Loucy (cell line): ENCODE data around the gene TFPI2.

Experiments used
- H2AFZ ChIP-seq: fragments of 200-600 bp; sonication (generic); 2 replicates; pipeline ENCODE4 v1.6.0; 2016; ENCODE audit warnings: antibody characterized with exemption, mild to moderate bottlenecking, low read length, moderate library complexity
- H3F3A ChIP-seq: fragments of 200-600 bp; 2 replicates; pipeline ENCODE4 v1.6.0; 2016; ENCODE audit warnings: antibody characterized with exemption, low read depth, mild to moderate bottlenecking
- H3K27me3 ChIP-seq: fragments of 200-600 bp; sonication (generic); 2 replicates; pipeline ENCODE4 v1.6.1; 2014; ENCODE audit warnings: low read length, mild to moderate bottlenecking; ENCODE audit not compliant: insufficient read depth, poor library complexity, severe bottlenecking
- H3K36me3 ChIP-seq: fragments of 200-600 bp; sonication (generic); 2 replicates; pipeline ENCODE4 v1.6.1; 2016; ENCODE audit warnings: low read length; ENCODE audit not compliant: insufficient read depth
- H3K4me1 ChIP-seq: fragments of 200-600 bp; sonication (generic); 2 replicates; pipeline ENCODE4 v1.5.1; 2014; ENCODE audit warnings: low read length, mild to moderate bottlenecking; ENCODE audit not compliant: insufficient read depth, poor library complexity, severe bottlenecking
- H3K4me2 ChIP-seq: fragments of 200-600 bp; sonication (generic); 2 replicates; pipeline ENCODE4 v1.6.0; 2014; ENCODE audit warnings: antibody characterized with exemption, low read length, low read depth, mild to moderate bottlenecking; ENCODE audit not compliant: poor library complexity, severe bottlenecking
- H3K4me3 ChIP-seq: fragments of 200-600 bp; sonication (generic); 2 replicates; pipeline ENCODE4 v1.5.1; 2014; ENCODE audit warnings: low read length, mild to moderate bottlenecking, mixed read lengths; ENCODE audit not compliant: poor library complexity, severe bottlenecking
- H3K79me2 ChIP-seq: fragments of 200-600 bp; sonication (generic); 2 replicates; pipeline ENCODE4 v1.6.1; 2014; ENCODE audit warnings: low read length; ENCODE audit not compliant: insufficient read depth
- H3K9ac ChIP-seq: fragments of 200-600 bp; sonication (generic); 2 replicates; pipeline ENCODE4 v1.6.0; 2014; ENCODE audit warnings: mild to moderate bottlenecking, low read depth, low read length, moderate library complexity; ENCODE audit not compliant: poor library complexity, severe bottlenecking
- H3K9me2 ChIP-seq: fragments of 200-600 bp; sonication (generic); replicated peaks from 2 replicates; pipeline ENCODE4 v1.6.1; 2016; ENCODE audit warnings: low read depth, low read length, mixed read lengths
- H3K9me3 ChIP-seq: fragments of 200-600 bp; sonication (generic); 2 replicates; pipeline ENCODE4 v1.6.1; 2014; ENCODE audit warnings: mild to moderate bottlenecking, antibody characterized with exemption, low read length, low read depth; ENCODE audit not compliant: insufficient read depth
- H4K20me1 ChIP-seq: fragments of 200-600 bp; sonication (generic); 2 replicates; pipeline ENCODE4 v1.6.0; 2014; ENCODE audit warnings: antibody characterized with exemption, low read length, mild to moderate bottlenecking; ENCODE audit not compliant: insufficient read depth, poor library complexity, severe bottlenecking
- EZH2phosphoT487 ChIP-seq: fragments of 200-600 bp; IDR thresholded peaks from 2 replicates; pipeline ENCODE4 v1.6.1; 2018; ENCODE audit warnings: antibody characterized with exemption, mild to moderate bottlenecking, moderate library complexity, borderline replicate concordance
- TF ChIP-seq, protein P1 (sequence below): fragments of 200-600 bp; sonication (generic); conservative IDR thresholded peaks from 2 replicates; pipeline ENCODE4 v1.5.1; 2014; ENCODE audit warnings: mild to moderate bottlenecking, antibody characterized with exemption, low read length

TFPI2 gene

DNA sequence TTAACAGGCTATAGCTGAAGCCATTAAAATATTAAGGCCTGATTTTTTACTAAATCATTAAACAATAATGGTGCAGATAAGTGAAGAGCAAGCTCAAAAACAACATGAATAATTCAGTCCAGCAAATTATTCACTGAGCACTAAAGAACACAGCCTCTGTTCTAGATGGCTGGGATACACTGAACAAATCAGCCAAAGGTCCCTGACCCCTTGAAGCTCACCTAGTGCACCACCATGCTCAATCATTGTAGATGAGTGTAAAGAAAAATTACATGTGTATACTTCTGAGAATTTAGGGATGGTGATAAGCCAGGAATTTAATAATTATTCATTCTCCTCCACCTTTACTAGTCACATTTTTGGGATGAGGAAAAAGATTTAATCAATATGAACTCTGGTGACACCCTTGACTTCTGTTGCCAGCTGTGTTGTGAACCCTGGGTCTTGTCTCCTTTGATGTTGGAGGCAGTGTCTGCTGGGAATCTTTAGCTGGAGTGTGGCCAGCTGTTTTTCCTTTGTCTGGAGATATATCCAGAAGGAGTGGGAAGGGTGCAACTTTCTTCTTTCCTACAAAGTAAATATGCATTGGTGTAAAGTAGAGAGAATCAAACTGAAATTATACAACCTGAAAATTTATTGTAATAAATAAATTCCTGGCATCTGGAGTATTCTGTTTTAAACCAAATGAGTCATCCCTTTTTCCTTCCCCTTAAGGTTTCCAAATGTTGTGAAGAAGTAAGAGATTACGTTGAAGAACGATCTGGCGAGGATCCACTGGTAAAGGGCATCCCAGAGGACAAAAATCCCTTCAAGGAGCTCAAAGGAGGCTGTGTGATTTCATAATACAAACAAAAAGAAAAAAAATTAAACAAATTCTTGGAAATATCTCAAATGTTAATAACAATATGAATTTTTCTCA lies 19.8 kb upstream of the TFPI2 start:
- TF ChIP-seq EZH2phosphoT487 = no peak
- TF ChIP-seq, protein P1, sequence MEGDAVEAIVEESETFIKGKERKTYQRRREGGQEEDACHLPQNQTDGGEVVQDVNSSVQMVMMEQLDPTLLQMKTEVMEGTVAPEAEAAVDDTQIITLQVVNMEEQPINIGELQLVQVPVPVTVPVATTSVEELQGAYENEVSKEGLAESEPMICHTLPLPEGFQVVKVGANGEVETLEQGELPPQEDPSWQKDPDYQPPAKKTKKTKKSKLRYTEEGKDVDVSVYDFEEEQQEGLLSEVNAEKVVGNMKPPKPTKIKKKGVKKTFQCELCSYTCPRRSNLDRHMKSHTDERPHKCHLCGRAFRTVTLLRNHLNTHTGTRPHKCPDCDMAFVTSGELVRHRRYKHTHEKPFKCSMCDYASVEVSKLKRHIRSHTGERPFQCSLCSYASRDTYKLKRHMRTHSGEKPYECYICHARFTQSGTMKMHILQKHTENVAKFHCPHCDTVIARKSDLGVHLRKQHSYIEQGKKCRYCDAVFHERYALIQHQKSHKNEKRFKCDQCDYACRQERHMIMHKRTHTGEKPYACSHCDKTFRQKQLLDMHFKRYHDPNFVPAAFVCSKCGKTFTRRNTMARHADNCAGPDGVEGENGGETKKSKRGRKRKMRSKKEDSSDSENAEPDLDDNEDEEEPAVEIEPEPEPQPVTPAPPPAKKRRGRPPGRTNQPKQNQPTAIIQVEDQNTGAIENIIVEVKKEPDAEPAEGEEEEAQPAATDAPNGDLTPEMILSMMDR = no peak
- Histone ChIP-seq H3K4me1 (no peaks in the 10 kb centered on the region), H3K79me2 (no peaks in the 10 kb centered on the region), H3K4me2 (no peak overlapping the region), H3F3A (no peaks in the 10 kb centered on the region), H4K20me1 (no peaks in the 10 kb centered on the region), H2AFZ (no peak overlapping the region), H3K36me3 (no peaks in the 10 kb centered on the region), H3K9me2 (no peaks in the 10 kb centered on the region), H3K4me3 (no peak overlapping the region), H3K27me3 (no peaks in the 10 kb centered on the region), H3K9me3 (no peaks in the 10 kb centered on the region), H3K9ac (no peak overlapping the region)

DNA sequence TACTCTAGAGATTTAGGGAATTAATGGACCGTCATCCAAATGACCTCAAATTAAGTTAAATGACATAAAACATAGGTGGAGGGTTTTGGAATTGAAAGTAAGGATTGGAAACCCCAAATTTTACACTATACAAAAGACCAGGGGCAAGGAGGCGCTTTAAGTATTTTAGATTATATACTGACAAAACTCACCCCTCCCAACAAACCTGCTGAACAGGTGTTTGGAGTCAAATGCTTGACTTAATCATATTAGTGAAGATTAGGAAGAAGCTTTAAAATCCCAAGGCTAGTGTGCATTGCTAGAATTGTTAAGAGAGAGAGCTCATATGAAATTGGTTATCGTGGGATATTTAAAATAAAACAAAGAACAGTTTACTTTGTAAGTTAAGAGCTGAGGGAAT lies 15.7 kb upstream of the TFPI2 start, which contains the start of gene GNGT1:
Gene GNGT1 (plus strand): TSS at position 301 of the 400 bp plus-strand sequence. CDS start 180 bp downstream, outside the sequence.
- TF ChIP-seq, protein P1 = no peak
- no peak for TF ChIP-seq EZH2phosphoT487
- Histone ChIP-seq H3K4me2 (no peak within 1 kb of the TSS), H3F3A (no peaks in the 10 kb centered on the region), H3K36me3 (no peaks in the 10 kb centered on the region), H3K4me3 (no peak within 1 kb of the TSS), H3K9ac (no peak within 1 kb of the TSS), H3K27me3 (no peaks in the 10 kb centered on the region), H4K20me1 (no peaks in the 10 kb centered on the region), H3K4me1 (no peaks in the 10 kb centered on the region), H3K9me2 (no peaks in the 10 kb centered on the region), H3K9me3 (no peaks in the 10 kb centered on the region), H3K79me2 (no peaks in the 10 kb centered on the region), H2AFZ (no peak within 1 kb of the TSS)

DNA sequence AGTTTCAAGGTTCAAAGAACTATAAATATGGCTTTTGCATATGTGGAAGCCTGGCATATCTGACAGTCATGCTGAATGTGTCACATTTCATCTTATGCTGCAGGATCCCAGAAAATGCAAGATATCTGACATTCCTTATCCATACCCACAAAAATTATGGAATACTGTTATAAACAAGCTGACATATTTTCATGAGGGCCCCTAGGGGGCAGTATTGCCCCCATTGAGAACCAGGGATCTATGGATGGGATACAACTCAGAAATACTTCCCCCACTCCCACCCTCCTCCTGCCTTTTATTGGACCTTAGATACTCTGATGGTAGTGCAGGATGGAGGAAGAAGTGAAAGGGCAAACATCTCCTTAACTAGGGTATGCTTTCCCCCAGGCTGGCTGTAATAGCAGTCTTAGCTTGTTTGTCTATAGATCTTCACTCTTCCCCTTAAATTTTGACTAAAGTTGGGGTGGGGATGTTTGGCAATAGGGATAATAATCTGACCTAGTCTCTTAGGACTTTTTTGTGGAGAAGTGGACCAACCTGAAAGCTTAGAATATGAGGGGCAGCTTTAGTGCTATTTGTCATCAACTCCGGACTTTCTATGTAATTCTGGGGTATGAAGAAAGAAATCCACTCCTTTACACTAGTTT lies 12.3 kb upstream of the TFPI2 start:
- H3K4me2 ChIP-seq = no peak overlapping the region

More for the DNA sequence above, 12.3 kb upstream of the TFPI2 start:
- no peak for TF ChIP-seq EZH2phosphoT487
- TF ChIP-seq, protein P1 = peak; percentile 99
- H3K36me3 ChIP-seq = no peaks in the 10 kb centered on the region
- no peaks in the 10 kb centered on the region for H3K27me3 ChIP-seq
- no peaks in the 10 kb centered on the region for H3K9me3 ChIP-seq
- H3K9ac ChIP-seq = no peak overlapping the region
- no peaks in the 10 kb centered on the region for H4K20me1 ChIP-seq
- no peak overlapping the region for H2AFZ ChIP-seq
- no peaks in the 10 kb centered on the region for H3K79me2 ChIP-seq
- no peaks in the 10 kb centered on the region for H3K4me1 ChIP-seq
- no peaks in the 10 kb centered on the region for H3K9me2 ChIP-seq
- H3F3A ChIP-seq = no peaks in the 10 kb centered on the region
- H3K4me3 ChIP-seq = no peak overlapping the region
